NCI-H510A (cell line): ENCODE data around the gene TPSD1.
A peak's percentile ranks its signal among the peaks of the same experiment; 100 is the strongest.
"Not testable (repeated sequence)": the region's sequence is repeated elsewhere in the genome, so short reads cannot be mapped to it uniquely, and the experiment has no call there.

ENCODE experiments used
- DNase-seq: peaks from one replicate; lab custom pipeline; 2025; lab: John Stamatoyannopoulos, UW

The TPSD1 gene

GRCh38 chr16:1262846-1263221, 7.0 kb downstream of the TPSD1 start:
- DNase-seq = no peak

- no peak for DNase-seq
These were observed 7.9 kb downstream of the TPSD1 start for GRCh38 chr16:1263591-1264344.

GRCh38 chr16:1264345-1265089, 8.6 kb downstream of the TPSD1 start:
- DNase-seq = no peak

GRCh38 chr16:1265090-1265630, 9.3 kb downstream of the TPSD1 start:
- DNase-seq = no peak

GRCh38 chr16:1265826-1266225, 10.0 kb downstream of the TPSD1 start:
- no peak for DNase-seq

- DNase-seq = not testable (repeated sequence)
These were observed 13.5 kb downstream of the TPSD1 start for GRCh38 chr16:1269418-1269817.

- DNase-seq = no peak
These were observed 15.5 kb downstream of the TPSD1 start for GRCh38 chr16:1271380-1271723.

GRCh38 chr16:1271724-1272413, 16.0 kb downstream of the TPSD1 start:
- DNase-seq = peak; percentile 81

GRCh38 chr16:1272453-1273198, 16.8 kb downstream of the TPSD1 start:
- no peak for DNase-seq

- DNase-seq = no peak
These were observed 17.9 kb downstream of the TPSD1 start for GRCh38 chr16:1273816-1274215.

GRCh38 chr16:1274767-1275166, 18.9 kb downstream of the TPSD1 start:
- no peak for DNase-seq

- DNase-seq = no peak
These were observed 20.1 kb downstream of the TPSD1 start for GRCh38 chr16:1275791-1276579.

- DNase-seq = no peak
These were observed 20.7 kb downstream of the TPSD1 start for GRCh38 chr16:1276580-1276878.

- DNase-seq = no peak
These were observed 21.3 kb downstream of the TPSD1 start for GRCh38 chr16:1277151-1277598.

GRCh38 chr16:1277617-1278282, 21.9 kb downstream of the TPSD1 start:
- DNase-seq = no peak

GRCh38 chr16:1278477-1278876, 22.6 kb downstream of the TPSD1 start:
- no peak for DNase-seq

- DNase-seq = no peak
These were observed 23.4 kb downstream of the TPSD1 start for GRCh38 chr16:1279081-1279944.

GRCh38 chr16:1279945-1280589, 24.2 kb downstream of the TPSD1 start:
- no peak for DNase-seq

GRCh38 chr16:1280783-1281182, 24.9 kb downstream of the TPSD1 start:
- no peak for DNase-seq
